ENCODE measurements around the gene ARHGEF40.

ARHGEF40 gene

DNA sequence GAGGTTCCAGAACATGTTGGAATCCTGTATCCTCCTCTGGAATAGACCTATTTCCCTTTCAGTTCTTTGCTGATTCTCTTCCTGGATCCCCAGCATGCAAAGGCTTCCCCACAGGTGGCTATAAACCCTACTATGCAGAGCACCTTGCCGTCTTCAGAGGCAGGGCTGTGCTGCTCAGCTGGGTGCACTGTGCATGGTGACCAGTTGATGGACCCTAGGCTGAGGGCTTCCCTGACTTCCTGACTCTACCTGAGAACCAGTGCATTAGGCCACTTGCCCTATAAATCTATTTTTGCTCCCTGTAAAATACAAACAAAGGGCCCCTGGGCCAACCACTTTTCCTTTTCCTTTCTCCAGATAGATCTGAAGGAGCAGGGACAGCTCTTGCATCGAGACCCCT lies 14.3 kb downstream of the ARHGEF40 start:
- DNase-seq = no peak

DNA sequence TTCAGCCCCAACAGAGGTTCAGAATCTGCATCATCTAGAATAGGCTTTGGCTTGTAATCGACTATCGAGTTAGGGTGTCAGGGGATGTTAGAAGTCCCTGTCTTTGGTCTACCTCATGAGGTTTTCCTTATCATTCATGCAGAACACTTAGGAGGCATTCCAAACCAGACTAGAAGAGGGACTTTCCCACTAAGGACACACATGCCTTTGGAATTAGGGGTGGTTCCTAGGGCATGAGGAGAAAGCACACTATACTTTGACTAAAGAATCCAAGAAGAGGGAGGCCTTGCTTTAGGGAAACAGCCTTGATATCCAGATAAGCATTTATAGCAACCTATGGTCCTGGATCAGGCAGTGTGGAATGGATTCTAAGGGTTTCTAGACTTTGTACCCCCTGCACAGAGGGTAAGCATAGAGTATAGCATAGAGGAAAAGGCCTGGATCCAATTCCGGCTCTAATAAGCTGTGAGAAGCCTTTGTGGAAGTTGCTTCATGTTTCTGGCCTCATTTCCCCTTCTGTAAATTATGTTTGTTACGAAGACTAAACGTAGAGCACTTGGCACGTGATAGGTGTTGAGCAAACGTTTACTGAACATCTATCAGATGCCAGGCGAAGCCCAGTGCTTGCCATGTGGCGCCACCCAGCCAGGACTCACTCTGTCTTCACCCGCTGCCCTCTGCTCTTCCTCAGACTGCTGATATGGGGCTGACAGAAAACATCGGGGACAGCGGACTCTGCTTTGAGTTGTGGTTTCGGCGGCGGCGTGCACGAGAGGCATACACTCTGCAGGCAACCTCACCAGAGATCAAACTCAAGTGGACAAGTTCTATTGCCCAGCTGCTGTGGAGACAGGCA lies 15.1 kb downstream of the ARHGEF40 start:
- no peak for DNase-seq

DNA sequence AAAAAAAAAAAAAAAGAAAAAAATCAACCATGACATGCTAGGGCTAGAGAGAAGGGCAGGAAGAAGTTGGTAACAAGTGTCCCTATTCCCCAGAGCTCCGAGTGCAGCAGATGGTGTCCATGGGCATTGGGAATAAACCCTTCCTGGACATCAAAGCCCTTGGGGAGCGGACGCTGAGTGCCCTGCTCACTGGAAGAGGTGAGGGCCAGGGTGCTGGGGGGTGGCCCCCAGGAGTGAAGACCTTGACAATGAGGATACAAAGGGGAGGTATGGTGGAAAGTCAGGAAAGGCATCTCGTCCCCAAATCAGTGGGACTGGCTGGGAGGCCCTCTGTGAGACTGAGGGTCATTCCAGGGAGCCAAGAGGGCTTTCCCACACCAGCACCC lies 16.8 kb downstream of the ARHGEF40 start:
- DNase-seq = no peak

DNA sequence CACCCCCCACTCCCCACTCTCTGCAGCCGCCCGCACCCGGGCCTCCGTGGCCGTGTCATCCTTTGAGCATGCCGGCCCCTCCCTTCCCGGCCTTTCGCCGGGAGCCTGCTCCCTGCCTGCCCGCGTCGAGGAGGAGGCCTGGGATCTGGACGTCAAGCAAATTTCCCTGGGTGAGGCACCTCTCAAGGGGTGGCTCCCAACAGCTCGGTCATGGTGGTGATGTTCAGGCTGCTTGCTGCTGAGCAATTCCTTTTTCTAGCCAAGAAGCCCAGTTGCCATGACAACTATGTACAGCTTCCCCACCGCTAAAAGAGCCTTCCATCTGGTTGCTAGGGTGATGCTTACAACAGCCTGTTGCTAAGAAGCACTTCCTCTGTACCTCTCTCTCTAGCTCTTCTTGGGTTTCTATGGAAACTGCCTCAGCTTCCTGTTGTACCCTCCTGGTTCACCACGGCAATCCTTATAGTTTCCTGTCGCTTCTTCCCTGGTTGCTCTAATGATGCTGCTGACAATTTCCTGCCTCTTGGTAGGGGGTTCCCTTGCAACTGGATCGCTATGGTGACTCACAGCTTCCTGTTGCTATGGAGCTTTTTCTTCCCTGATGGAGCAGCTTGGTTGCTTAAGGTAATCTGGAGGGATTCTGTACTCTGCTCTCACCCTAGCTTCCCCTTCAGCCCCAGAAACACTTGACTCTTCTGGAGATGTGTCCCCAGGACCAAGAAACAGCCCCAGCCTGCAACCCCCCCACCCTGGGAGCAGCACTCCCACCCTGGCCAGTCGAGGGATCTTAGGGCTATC lies 17.4 kb downstream of the ARHGEF40 start:
- DNase-seq = peak; percentile 58

DNA sequence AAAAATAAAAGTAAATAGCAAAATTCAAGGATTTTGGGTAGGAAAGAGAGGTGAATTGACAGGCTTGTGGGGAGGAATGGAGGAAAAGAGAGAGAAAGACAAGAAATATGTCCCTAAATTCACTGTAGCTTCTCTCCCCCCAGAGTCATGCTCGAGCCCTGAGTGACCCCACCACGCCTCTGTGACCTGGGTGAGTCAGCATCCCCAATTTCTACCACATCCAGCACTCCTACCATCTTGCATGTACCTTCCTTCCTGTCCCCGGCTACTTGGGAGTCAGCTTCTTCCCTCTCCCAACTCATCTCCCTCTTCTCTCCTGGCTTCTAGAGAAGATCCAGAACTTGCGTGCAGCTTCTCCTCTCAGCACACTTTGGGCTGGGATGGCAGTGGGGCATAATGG lies 18.6 kb downstream of the ARHGEF40 start:
- DNase-seq = no peak

DNA sequence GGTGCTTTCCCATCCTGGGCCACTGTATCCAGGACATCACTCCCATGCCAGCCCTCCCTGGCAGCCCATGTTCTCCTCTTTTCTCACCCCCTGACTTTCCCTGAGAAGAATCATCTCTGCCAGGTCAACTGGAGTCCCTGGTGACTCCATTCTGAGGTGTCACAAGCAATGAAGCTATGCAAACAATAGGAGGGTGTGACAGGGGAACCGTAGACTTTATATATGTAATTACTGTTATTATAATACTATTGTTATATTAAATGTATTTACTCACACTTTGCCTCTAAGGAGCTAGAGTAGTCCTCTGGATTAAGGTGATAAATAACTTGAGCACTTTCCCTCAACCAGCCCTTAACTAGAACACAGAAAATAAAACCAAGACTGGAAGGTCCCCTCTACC lies 19.2 kb downstream of the ARHGEF40 start:
- DNase-seq = no peak

DNA sequence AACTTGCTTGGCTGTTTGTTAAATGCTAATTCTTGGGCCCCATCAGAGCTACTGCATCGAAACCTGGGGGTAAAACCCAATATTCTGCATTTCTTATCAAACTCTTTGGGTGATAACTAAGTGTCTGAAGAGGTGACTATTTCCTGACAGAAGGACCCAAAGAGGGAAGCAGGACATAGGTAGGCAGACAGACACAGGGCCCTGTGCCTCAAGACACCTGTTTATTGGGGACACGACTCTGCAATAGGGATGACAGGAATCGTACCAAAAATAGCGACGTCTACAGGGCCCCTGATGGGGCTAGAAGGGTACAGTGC lies 19.7 kb downstream of the ARHGEF40 start:
- DNase-seq = no peak

DNA sequence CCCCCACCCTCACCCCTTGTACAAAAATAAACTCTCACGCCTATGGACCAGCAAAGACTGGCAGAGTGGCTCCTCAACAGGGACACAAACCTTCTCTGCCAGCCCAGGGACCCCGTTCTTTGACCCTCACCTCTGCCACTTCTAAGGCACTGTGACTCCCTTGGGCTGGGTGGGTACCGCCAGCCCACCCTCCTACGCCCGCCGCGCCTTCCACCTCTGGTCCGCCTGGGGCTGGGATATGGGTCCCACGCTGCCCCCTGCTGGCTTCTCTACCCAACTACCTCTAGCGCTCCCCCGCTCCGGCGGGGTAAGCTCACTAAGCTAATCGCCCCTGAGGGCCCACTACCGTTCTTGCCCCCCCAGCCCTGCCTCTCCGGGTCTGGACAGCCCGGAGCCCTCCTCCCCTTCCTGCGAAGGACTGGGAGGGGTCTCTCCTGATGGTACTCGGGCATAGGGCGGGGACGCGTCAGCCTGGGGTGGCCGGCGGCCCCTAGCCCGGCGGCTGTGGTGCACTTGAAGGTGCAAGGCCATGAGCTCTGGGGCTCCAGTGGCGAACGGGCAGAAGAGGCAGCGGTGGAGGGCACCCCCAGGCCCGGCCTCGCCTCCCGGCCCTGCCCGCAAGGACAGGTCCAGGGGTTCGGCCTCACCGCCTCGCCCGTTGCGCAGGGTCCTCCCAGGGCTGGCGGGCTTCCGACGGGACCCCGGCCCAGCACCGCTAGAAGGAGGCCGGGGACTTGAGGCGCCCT lies 20.3 kb downstream of the ARHGEF40 start:
- DNase-seq = no peak

DNA sequence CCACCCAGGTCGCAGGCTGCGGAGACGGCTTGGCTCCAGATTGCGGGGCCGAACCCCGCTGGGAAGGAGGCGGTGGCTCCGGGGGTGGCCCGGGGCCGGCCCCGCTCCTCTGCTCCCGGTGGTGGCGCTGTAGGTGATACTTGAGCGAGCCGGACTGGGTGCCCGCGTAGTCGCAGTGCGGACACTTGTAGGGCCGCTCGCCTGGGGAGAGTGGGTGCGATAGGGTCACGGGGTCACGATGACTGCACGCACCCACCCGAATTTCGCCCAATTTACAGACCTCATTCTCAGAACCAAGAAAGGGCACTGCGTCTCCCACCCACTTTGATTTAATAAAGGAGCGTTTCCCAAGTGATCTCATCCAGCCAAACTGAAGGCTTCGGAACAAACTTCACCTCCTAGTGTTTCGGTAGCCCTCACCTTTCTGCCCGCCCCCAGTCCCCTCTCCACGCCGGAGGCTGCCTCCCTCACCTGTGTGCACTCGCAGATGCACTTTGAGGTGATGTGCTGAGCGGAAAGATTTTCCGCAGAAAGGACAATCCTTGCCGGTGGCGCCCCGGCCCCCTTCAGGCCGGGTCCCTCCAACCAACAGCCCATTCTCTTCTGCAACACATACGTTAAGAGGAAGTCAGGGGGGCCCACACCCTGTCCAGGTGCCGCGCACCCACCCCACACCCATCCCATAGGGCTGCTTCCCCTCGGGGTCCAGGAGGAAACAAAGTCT lies 21.0 kb downstream of the ARHGEF40 start:
- DNase-seq = no peak

DNA sequence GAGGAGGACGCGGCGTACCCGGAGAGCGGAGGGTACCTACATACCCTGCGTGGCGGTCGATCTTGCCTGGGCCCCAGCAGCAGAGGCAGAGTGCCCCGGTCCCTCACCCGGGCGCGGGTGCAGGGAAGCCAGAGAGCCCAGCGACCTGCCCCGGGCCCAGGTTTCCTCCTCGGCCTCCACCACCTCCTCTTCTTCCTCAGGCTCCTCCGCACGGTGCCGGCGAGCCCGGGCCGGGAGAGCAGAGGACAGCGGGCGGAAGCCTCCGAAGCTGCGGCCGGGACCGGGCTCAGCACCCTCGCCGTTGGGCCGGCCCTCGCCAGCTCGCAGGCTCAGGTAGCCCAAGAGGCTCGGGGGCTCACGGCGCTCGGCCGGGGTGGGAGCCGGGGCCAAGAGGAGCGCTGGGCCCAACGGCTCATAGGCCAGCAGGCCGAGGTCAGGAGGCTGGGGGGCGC lies 21.7 kb downstream of the ARHGEF40 start:
- no peak for DNase-seq

DNA sequence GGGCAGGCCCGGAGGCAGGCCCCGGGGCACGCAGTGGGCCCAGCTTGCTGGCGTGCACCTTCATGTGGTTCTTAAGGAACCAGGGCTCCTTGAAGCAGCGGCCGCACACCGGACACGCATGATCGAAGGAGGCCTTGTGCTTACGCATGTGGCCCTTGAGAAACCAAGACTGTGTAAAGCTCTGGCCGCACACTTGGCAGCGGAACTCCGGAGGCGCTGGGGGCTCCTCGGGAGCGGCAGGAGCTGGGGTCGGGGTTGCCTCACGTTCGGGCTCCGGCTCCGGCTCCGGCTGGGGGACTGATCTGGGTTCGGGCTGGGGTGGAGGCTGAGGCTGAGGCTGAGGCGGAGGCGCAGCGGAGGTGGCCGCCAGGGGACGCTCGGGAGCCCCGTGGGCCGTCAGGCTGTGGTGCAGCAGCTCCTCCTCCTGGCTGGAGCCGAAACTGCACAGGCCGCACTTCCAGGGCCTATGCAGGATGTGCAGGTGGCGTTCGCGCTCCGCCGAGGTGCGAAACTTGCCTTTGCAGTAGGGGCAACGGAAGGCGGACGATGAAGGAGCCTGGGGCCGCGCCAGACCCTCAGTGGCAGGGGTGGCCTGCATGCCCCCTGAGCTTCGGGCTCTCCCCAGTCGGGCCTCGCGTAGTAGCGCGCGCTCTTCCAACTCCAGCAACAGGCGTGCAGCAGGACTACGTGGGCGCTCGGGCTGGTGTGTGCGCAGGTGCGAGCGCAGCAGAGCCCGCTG lies 22.3 kb downstream of the ARHGEF40 start:
- peak; percentile 84 for DNase-seq

DNA sequence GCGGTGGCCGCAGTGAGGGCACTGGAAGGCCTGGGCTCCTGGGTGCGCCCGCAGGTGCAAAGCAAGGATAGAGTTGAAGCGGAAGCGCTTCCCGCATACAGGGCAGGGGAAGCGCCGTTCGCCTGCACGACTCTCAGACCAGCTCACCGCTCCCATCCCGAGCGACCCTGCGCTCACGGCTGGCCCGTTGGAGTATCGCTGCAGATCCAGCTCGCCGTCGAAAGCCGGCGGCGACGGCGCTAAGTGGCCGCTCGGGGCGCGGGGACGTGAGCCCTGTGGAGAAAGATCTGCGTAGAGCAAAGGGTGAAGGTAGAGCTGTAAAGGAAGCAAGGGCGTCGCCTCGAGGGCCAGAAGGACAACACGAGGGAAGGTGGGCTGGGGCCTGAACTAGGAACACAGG lies 22.9 kb downstream of the ARHGEF40 start:
- DNase-seq = no peak

DNA sequence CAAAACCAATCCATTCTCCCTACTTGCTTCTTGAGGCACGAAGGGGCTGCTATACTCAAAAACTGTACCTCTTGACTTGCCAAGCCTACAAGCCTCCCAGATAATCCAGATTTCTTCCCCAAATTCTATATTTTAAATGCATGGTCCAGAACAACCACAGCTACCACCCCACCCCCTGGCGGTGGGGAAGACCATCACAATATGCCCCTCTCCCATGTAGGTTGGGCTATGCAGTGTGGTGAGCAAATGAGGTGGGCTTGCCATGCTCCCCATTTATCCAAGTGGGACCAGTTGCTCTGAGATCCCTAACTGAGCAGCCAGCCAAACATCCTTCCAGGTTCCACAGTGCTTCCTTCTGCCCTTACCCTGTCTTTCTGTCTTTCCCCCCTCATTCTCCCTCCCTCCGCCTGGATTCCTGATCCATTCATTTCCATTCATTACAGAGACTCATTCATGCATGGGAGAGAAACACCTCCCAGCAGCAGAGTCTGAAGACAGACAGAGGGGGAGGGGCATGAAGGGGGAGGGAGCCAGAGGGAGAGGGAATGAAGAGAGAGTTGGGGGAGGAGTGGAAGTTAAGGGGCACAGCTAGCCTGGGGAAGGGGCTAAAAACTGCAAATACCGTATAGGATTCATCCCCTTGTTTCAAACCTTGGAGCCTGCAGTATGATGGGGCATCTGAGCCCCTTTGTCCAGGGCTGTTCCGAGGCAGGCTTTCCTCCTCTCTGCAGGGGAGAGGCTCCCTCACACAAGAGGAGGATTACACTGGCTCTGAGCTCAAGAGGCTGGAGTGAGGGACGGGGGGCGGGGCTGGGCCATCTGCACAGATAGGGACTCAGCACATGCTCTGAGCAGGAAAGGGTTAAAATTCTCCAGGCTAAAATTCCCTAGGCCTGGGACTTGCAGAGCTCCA lies 23.9 kb downstream of the ARHGEF40 start:
- DNase-seq = no peak

DNA sequence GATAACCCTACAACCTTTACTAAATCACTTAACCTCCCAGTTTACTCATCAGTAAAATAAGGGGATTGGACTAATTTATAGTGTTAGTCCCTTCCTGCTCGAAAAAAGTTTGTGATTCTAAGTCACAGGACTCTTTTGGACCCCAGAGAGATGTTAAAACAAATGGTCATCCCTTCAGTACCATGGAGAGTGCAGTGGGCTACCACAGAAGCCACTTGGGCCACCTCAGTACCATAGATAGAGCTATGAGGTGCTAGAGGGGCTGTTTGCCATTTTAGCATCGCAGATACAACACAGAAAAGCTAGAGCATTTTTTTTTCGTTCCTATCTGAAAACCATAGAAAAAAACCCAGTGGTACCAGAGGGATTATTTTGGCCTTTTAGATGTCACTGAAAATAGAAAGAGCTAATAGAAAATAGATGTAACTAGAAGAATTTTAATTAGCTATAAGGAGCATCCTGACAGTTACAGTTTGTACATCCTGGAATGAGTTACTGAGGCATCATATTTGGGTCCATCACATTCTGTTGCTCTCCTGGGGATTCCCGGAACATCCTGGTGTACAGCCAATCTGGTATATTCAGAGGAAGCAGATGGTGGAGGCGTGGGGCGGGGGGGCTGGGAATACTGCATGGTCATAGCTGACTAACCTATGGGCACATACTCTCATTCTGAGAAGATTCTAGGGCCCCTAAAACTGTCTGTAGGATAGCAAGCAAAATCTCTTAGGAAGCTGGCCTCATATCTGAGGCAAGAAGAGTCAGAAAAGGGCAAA lies 25.5 kb downstream of the ARHGEF40 start:
- no peak for DNase-seq

DNA sequence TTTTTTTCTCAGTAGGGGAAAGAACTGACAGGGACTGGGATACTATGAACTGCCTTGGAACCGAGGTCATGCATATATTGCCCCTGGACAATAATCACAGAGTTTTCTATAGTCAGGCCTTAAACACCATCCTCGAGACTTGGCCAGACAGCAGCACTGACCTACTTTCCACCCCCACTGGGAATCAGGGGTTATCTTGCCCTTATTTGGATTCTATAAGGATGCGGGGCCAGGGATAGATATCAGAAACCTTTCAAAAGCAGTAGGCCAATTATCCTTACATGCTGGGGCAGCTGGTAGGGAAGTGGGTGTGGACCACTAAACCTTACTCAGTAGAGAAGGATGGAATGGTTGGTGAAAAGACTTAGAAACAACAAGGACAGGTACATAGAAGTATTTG lies 26.3 kb downstream of the ARHGEF40 start:
- no peak for DNase-seq

DNA sequence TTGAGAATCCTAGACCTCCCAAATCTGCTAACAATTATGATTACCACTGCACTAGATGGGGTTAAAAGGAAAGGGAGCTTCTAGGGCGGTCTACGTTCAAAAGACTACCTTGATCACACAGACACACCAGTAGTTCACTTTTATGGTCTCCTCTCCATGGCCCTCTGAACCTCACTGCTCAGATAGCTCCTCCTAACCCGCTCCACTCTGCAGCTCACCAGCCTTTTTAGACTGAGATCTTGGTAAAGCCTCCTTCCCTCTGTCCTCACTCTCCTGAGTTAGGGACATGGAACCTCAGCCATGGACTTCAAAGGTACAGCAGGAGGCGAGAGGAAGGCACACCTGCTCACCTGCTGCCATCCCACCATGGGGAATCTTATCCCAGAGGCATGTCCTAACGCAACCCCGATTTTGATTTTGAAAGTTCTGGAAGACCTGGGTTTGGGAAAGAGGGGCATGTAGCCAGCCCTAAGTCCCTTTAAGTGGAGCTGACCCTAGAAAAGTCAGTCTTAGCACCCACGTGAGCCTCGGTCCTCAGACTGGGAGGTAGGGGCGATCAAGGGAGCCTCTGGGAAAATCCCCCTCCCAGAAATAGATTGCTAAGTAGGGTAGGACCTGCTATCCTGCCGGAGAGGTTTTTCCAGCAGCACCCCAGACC lies 27.0 kb downstream of the ARHGEF40 start:
- DNase-seq = no peak

DNA sequence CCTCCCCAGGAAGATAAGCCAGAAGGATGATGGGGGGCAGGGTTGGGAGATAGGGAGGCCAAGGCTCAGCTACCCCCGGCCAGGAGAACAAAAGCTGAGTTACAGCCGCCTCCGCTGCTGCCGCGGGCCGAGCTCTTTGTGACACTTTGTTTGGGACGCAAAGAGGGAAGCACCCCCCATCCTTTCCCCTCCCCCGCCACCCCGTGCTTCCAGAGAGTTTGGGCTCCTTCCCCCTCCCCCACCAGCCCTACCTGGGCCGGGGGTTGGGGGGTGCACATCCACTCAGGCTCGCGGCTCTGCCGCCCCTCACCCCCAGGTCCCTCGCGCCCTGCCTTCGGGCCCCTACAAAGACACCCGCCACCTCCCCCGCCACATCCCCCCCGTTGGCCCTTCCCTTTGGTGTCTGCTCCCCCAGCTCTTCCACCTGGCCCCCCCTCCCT lies 27.6 kb downstream of the ARHGEF40 start:
- DNase-seq = no peak

DNA sequence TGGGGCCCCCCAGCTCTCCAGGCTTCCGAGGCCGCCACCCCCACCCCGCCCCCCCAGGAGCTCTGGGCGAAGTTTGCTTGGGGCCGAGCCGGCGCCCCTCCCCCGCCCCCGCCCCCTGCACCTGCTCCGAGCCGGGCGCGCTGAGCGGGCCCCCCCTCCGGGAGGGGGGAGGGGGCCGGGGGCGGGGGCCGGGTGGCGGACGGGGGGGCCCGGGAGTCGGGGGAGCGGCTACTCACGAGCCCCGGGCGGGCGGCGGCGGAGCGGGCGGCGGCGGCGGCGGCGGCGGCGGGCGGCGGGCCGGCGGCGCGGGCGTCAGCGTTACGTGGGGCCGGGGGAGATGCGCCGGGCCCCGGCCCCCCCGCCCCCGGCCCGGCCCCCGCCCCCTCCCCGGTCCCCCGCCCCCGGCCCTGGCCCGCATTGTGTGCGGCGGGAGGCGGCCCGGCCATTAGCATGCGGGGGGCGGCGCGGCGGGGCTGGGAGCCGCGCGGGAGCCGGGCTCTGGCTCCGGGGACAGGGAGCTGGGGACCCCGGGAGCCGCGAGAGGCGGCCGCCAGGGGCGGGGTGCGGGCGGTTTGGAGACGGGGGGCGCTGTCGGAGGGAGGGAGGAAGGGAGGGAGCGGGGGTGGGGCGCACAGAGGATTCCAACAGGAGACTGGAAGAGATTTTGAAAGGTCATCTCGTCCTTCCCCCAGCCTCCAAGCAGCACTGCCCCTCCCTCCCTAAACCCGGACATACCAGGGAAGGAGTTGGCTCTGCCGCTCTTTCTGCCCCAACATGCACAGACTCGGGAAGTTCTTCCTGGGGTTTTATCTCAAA lies 28.2 kb downstream of the ARHGEF40 start, which contains the start of gene ZNF219:
ZNF219 (minus strand) TSS at position 580 of the 816 bp plus-strand sequence. CDS start 5,064 bp downstream, outside the sequence.
- DNase-seq = peak; percentile 20
